Measurements from ENCODE around the gene IMP4.

IMP4 gene

GRCh38 chr2:130369311-130369964, 26.7 kb downstream of the IMP4 start:
- Histone ChIP-seq H3K9ac (ENCODE audit: low read depth in 1 of 2, low read length in 2 of 2) (no peak overlapping the region), H3K9me3 (ENCODE audit: control insufficient read depth in 2 of 2, low read length in 2 of 2) (no peaks in the 10 kb centered on the region), H3K4me1 (ENCODE audit: control insufficient read depth in 2 of 2, insufficient read depth in 2 of 2, low read length in 2 of 2) (peaks cover 11 to 26% of the 10 kb centered on the region in 2 donors), H3K27ac (ENCODE audit: low read depth in 2 of 2, low read length in 2 of 2) (no peak overlapping the region), H3K4me3 (ENCODE audit: low read length in 2 of 2) (no peak overlapping the region), H3K27me3 (ENCODE audit: control insufficient read depth in 2 of 2, insufficient read depth in 2 of 2, low read length in 2 of 2) (no peaks in the 10 kb centered on the region), H3K36me3 (ENCODE audit: control insufficient read depth in 2 of 2, insufficient read depth in 2 of 2, low read length in 2 of 2) (peaks cover 7 to 10% of the 10 kb centered on the region in 2 donors)

- Histone ChIP-seq H3K9me3 (ENCODE audit: control insufficient read depth in 2 of 2, low read length in 2 of 2) (no peaks in the 10 kb centered on the region), H3K4me1 (ENCODE audit: control insufficient read depth in 2 of 2, insufficient read depth in 2 of 2, low read length in 2 of 2) (peaks cover 11 to 27% of the 10 kb centered on the region in 2 donors), H3K4me3 (ENCODE audit: low read length in 2 of 2) (no peak overlapping the region), H3K36me3 (ENCODE audit: control insufficient read depth in 2 of 2, insufficient read depth in 2 of 2, low read length in 2 of 2) (peaks cover 7 to 10% of the 10 kb centered on the region in 2 donors), H3K27me3 (ENCODE audit: control insufficient read depth in 2 of 2, insufficient read depth in 2 of 2, low read length in 2 of 2) (no peaks in the 10 kb centered on the region), H3K27ac (ENCODE audit: low read depth in 2 of 2, low read length in 2 of 2) (no peak overlapping the region), H3K9ac (ENCODE audit: low read depth in 1 of 2, low read length in 2 of 2) (no peak overlapping the region)
Measured at GRCh38 chr2:130369965-130370341, 27.3 kb downstream of the IMP4 start.

GRCh38 chr2:130370490-130370889, 27.8 kb downstream of the IMP4 start:
- peaks cover 7 to 15% of the 10 kb centered on the region in 2 donors for H3K36me3 ChIP-seq (ENCODE audit: control insufficient read depth in 2 of 2, insufficient read depth in 2 of 2, low read length in 2 of 2)
- no peaks in the 10 kb centered on the region for H3K9me3 ChIP-seq (ENCODE audit: control insufficient read depth in 2 of 2, low read length in 2 of 2)
- H3K4me1 ChIP-seq (ENCODE audit: control insufficient read depth in 2 of 2, insufficient read depth in 2 of 2, low read length in 2 of 2): peaks cover 11 to 27% of the 10 kb centered on the region in 2 donors
- no peak overlapping the region for H3K9ac ChIP-seq (ENCODE audit: low read depth in 1 of 2, low read length in 2 of 2)
- no peak overlapping the region for H3K27ac ChIP-seq (ENCODE audit: low read depth in 2 of 2, low read length in 2 of 2)
- H3K4me3 ChIP-seq (ENCODE audit: low read length in 2 of 2): no peak overlapping the region
- no peaks in the 10 kb centered on the region for H3K27me3 ChIP-seq (ENCODE audit: control insufficient read depth in 2 of 2, insufficient read depth in 2 of 2, low read length in 2 of 2)

- Histone ChIP-seq H3K4me1 (ENCODE audit: control insufficient read depth in 2 of 2, insufficient read depth in 2 of 2, low read length in 2 of 2) (peaks cover 11 to 27% of the 10 kb centered on the region in 2 donors), H3K36me3 (ENCODE audit: control insufficient read depth in 2 of 2, insufficient read depth in 2 of 2, low read length in 2 of 2) (peaks cover 7 to 18% of the 10 kb centered on the region in 2 donors), H3K9ac (ENCODE audit: low read depth in 1 of 2, low read length in 2 of 2) (peak overlapping the region; percentile 60 to 82), H3K27ac (ENCODE audit: low read depth in 2 of 2, low read length in 2 of 2) (peak overlapping the region; percentile 80 to 88), H3K9me3 (ENCODE audit: control insufficient read depth in 2 of 2, low read length in 2 of 2) (no peaks in the 10 kb centered on the region), H3K27me3 (ENCODE audit: control insufficient read depth in 2 of 2, insufficient read depth in 2 of 2, low read length in 2 of 2) (no peaks in the 10 kb centered on the region), H3K4me3 (ENCODE audit: low read length in 2 of 2) (peak overlapping the region; percentile 79 to 89)
Measured at GRCh38 chr2:130371723-130372054, 29.0 kb downstream of the IMP4 start.

- H3K4me1 ChIP-seq (ENCODE audit: control insufficient read depth in 2 of 2, insufficient read depth in 2 of 2, low read length in 2 of 2): peaks cover 11 to 27% of the 10 kb centered on the region in 2 donors
Measured at GRCh38 chr2:130372055-130372832, 29.5 kb downstream of the IMP4 start.

GRCh38 chr2:130372833-130373807, 30.4 kb downstream of the IMP4 start:
- peak overlapping the region; percentile 80 to 88 for H3K27ac ChIP-seq (ENCODE audit: low read depth in 2 of 2, low read length in 2 of 2)
- H3K4me1 ChIP-seq (ENCODE audit: control insufficient read depth in 2 of 2, insufficient read depth in 2 of 2, low read length in 2 of 2): peaks cover 11 to 27% of the 10 kb centered on the region in 2 donors
- H3K9me3 ChIP-seq (ENCODE audit: control insufficient read depth in 2 of 2, low read length in 2 of 2): no peaks in the 10 kb centered on the region
- peak overlapping the region; percentile 79 to 89 for H3K4me3 ChIP-seq (ENCODE audit: low read length in 2 of 2)
- peaks cover 7 to 18% of the 10 kb centered on the region in 2 donors for H3K36me3 ChIP-seq (ENCODE audit: control insufficient read depth in 2 of 2, insufficient read depth in 2 of 2, low read length in 2 of 2)
- peak overlapping the region; percentile 82 to 87 for H3K9ac ChIP-seq (ENCODE audit: low read depth in 1 of 2, low read length in 2 of 2)
- no peaks in the 10 kb centered on the region for H3K27me3 ChIP-seq (ENCODE audit: control insufficient read depth in 2 of 2, insufficient read depth in 2 of 2, low read length in 2 of 2)

More at GRCh38 chr2:130372055-130372832, 29.5 kb downstream of the IMP4 start:
- peak overlapping the region; percentile 80 to 88 for H3K27ac ChIP-seq (ENCODE audit: low read depth in 2 of 2, low read length in 2 of 2)
- peaks cover 7 to 18% of the 10 kb centered on the region in 2 donors for H3K36me3 ChIP-seq (ENCODE audit: control insufficient read depth in 2 of 2, insufficient read depth in 2 of 2, low read length in 2 of 2)
- H3K9me3 ChIP-seq (ENCODE audit: control insufficient read depth in 2 of 2, low read length in 2 of 2): no peaks in the 10 kb centered on the region
- H3K4me3 ChIP-seq (ENCODE audit: low read length in 2 of 2): peak overlapping the region; percentile 79 to 89
- peak overlapping the region; percentile 82 to 87 for H3K9ac ChIP-seq (ENCODE audit: low read depth in 1 of 2, low read length in 2 of 2)
- no peaks in the 10 kb centered on the region for H3K27me3 ChIP-seq (ENCODE audit: control insufficient read depth in 2 of 2, insufficient read depth in 2 of 2, low read length in 2 of 2)

- H3K4me3 ChIP-seq (ENCODE audit: low read length in 2 of 2): peak overlapping the region in 1 of 2 donors; percentile 89
- H3K9ac ChIP-seq (ENCODE audit: low read depth in 1 of 2, low read length in 2 of 2): peak overlapping the region in 1 of 2 donors; percentile 82
- no peaks in the 10 kb centered on the region for H3K27me3 ChIP-seq (ENCODE audit: control insufficient read depth in 2 of 2, insufficient read depth in 2 of 2, low read length in 2 of 2)
- H3K9me3 ChIP-seq (ENCODE audit: control insufficient read depth in 2 of 2, low read length in 2 of 2): no peaks in the 10 kb centered on the region
- peaks cover 11 to 27% of the 10 kb centered on the region in 2 donors for H3K4me1 ChIP-seq (ENCODE audit: control insufficient read depth in 2 of 2, insufficient read depth in 2 of 2, low read length in 2 of 2)
- H3K27ac ChIP-seq (ENCODE audit: low read depth in 2 of 2, low read length in 2 of 2): no peak overlapping the region
- H3K36me3 ChIP-seq (ENCODE audit: control insufficient read depth in 2 of 2, insufficient read depth in 2 of 2, low read length in 2 of 2): peaks cover 7 to 18% of the 10 kb centered on the region in 2 donors
Measured at GRCh38 chr2:130373808-130374365, 31.2 kb downstream of the IMP4 start.

- H3K27ac ChIP-seq (ENCODE audit: low read depth in 2 of 2, low read length in 2 of 2): no peak overlapping the region
- no peak overlapping the region for H3K4me3 ChIP-seq (ENCODE audit: low read length in 2 of 2)
- no peaks in the 10 kb centered on the region for H3K9me3 ChIP-seq (ENCODE audit: control insufficient read depth in 2 of 2, low read length in 2 of 2)
- no peak overlapping the region for H3K9ac ChIP-seq (ENCODE audit: low read depth in 1 of 2, low read length in 2 of 2)
- peaks cover 11 to 27% of the 10 kb centered on the region in 2 donors for H3K4me1 ChIP-seq (ENCODE audit: control insufficient read depth in 2 of 2, insufficient read depth in 2 of 2, low read length in 2 of 2)
- H3K27me3 ChIP-seq (ENCODE audit: control insufficient read depth in 2 of 2, insufficient read depth in 2 of 2, low read length in 2 of 2): no peaks in the 10 kb centered on the region
- H3K36me3 ChIP-seq (ENCODE audit: control insufficient read depth in 2 of 2, insufficient read depth in 2 of 2, low read length in 2 of 2): peaks cover 5 to 14% of the 10 kb centered on the region in 2 donors
Measured at GRCh38 chr2:130374587-130375290, 32.0 kb downstream of the IMP4 start.
